Endothelial cell (in vitro differentiated cells): ENCODE results near the gene YAF2. TPM values are rescaled to one million over a fixed set of nuclear protein-coding genes. Genes with fewer than 3 reads are reported as not detected.

ENCODE experiments used
- DNase-seq: peaks from one replicate; pipeline ENCODE4 v3.0.0; 2021; ENCODE audit warnings: low spot score
- H3K27ac Mint-ChIP-seq: one replicate; pipeline ENCODE4 v1.8.0; 2021; ENCODE audit warnings: mixed read lengths, inconsistent platforms; ENCODE audit not compliant: unreplicated experiment
- H3K27me3 Mint-ChIP-seq: one replicate; pipeline ENCODE4 v1.8.0; 2021; ENCODE audit warnings: mild to moderate bottlenecking, moderate library complexity, mixed read lengths, inconsistent platforms; ENCODE audit not compliant: unreplicated experiment
- H3K36me3 Mint-ChIP-seq: one replicate; pipeline ENCODE4 v1.8.0; 2021; ENCODE audit warnings: mild to moderate bottlenecking, low read depth, mixed read lengths, inconsistent platforms; ENCODE audit not compliant: unreplicated experiment
- H3K4me1 Mint-ChIP-seq: one replicate; pipeline ENCODE4 v1.8.0; 2021; ENCODE audit warnings: mild to moderate bottlenecking, mixed read lengths, inconsistent platforms; ENCODE audit not compliant: unreplicated experiment
- H3K4me3 Mint-ChIP-seq: one replicate; pipeline ENCODE4 v1.8.0; 2021; ENCODE audit warnings: mild to moderate bottlenecking, mixed read lengths, inconsistent platforms; ENCODE audit not compliant: unreplicated experiment
- H3K9me3 Mint-ChIP-seq: one replicate; pipeline ENCODE4 v1.8.0; 2021; ENCODE audit warnings: mixed read lengths, inconsistent platforms; ENCODE audit not compliant: unreplicated experiment
- total RNA-seq: library from RNA; stranded (reverse); fragmentation: NEBNext Ultra II Directional; extraction: Animal tissue kit (Norgen Biotek cat#: 25700); gene quantifications from one replicate; pipeline ENCODE4 v1.2.1, GENCODE V29; 2021; ENCODE audit not compliant: unreplicated experiment
- TF ChIP-seq, protein P1 (sequence below): fragments of 200-600 bp; sonication (generic); IDR thresholded peaks from one replicate; pipeline ENCODE4 v1.5.0; 2021; ENCODE audit warnings: antibody characterized with exemption; ENCODE audit not compliant: unreplicated experiment

The YAF2 gene
- total RNA-seq, 1 donor from 2014 or later, result 23.2 TPM

DNA sequence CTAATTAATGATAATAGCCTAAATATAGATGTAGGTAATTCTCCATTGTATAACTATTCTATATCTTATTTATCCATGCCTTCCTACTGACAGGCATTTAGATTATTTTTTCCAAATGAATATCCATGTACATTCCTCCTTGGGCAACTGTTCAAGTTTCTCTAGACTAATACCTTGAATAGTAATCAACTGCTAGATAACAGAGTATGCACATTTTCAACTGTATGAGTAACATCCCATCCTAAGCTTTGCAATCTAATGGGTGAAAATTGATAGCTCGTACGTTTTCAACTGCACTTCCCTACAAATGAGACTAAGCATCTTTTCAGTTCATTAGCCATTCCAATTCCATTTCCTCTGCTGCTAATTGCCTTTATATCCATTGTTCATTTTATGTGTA is 37.0 kb downstream of the YAF2 start:
- H3K27me3 Mint-ChIP-seq, result no peaks in the 10 kb centered on the region
- no peaks in the 10 kb centered on the region for H3K9me3 Mint-ChIP-seq
- no peaks in the 10 kb centered on the region for H3K4me1 Mint-ChIP-seq
- no peak for DNase-seq
- TF ChIP-seq, protein P1, sequence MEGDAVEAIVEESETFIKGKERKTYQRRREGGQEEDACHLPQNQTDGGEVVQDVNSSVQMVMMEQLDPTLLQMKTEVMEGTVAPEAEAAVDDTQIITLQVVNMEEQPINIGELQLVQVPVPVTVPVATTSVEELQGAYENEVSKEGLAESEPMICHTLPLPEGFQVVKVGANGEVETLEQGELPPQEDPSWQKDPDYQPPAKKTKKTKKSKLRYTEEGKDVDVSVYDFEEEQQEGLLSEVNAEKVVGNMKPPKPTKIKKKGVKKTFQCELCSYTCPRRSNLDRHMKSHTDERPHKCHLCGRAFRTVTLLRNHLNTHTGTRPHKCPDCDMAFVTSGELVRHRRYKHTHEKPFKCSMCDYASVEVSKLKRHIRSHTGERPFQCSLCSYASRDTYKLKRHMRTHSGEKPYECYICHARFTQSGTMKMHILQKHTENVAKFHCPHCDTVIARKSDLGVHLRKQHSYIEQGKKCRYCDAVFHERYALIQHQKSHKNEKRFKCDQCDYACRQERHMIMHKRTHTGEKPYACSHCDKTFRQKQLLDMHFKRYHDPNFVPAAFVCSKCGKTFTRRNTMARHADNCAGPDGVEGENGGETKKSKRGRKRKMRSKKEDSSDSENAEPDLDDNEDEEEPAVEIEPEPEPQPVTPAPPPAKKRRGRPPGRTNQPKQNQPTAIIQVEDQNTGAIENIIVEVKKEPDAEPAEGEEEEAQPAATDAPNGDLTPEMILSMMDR, result no peak
- H3K36me3 Mint-ChIP-seq, result no peaks in the 10 kb centered on the region
- H3K4me3 Mint-ChIP-seq, result no peak overlapping the region
- H3K27ac Mint-ChIP-seq, result no peak overlapping the region

DNA sequence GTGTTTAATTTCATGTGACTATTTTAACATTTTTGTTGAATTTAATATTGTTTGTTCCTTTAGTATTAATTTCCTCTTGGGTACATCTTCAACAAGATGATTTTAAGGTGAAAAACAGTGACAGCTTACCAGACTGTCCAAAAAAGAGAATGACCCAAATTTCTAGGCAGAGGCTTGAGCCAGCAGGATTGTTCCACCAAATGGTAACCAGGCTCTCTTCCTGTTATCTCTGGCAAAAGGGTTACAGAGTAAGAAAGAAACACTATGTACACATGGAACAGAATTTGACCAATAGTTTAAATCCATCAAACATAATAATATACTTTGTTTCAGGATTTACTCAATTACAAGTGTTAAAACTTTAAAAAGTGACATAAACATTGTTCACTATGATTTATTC is 39.0 kb downstream of the YAF2 start:
- Mint-ChIP-seq H3K4me3 (no peak overlapping the region), H3K36me3 (no peaks in the 10 kb centered on the region), H3K27ac (no peak overlapping the region), H3K27me3 (no peaks in the 10 kb centered on the region), H3K4me1 (no peaks in the 10 kb centered on the region), H3K9me3 (no peaks in the 10 kb centered on the region)
- DNase-seq, result no peak
- TF ChIP-seq, protein P1, result no peak

- no peak overlapping the region for H3K4me3 Mint-ChIP-seq
- peaks cover 3% of the 10 kb centered on the region for H3K36me3 Mint-ChIP-seq
- H3K27me3 Mint-ChIP-seq, result peaks cover 2% of the 10 kb centered on the region
- TF ChIP-seq, protein P1, result no peak
- H3K9me3 Mint-ChIP-seq, result no peaks in the 10 kb centered on the region
- H3K4me1 Mint-ChIP-seq, result no peaks in the 10 kb centered on the region
- H3K27ac Mint-ChIP-seq, result no peak overlapping the region
- DNase-seq, result no peak
These were observed 41.1 kb downstream of the YAF2 start for GRCh38 chr12:42196723-42197603.

DNA sequence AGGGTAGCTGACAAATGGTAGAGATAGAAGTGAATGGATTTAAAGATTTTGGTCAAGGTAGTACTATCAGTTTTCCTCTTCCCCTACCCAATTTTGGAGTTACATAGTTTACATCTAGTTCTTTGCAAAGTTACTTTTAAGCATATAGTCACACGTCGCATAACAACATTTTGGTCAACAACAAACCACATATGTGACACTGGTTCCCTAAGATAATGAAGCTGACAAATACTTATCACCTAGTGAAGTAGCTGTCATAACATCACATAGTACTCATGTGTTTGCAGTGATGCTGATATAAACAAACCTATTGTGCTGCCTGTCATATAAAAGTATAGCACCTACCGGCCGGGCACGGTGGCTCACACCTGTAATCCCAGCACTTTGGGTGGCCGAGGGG is 45.4 kb downstream of the YAF2 start:
- TF ChIP-seq, protein P1, result no peak
- H3K9me3 Mint-ChIP-seq, result no peaks in the 10 kb centered on the region
- peaks cover 3% of the 10 kb centered on the region for H3K27me3 Mint-ChIP-seq
- no peak overlapping the region for H3K27ac Mint-ChIP-seq
- no peak overlapping the region for H3K4me3 Mint-ChIP-seq
- H3K4me1 Mint-ChIP-seq, result no peaks in the 10 kb centered on the region
- no peak for DNase-seq
- peaks cover 3% of the 10 kb centered on the region for H3K36me3 Mint-ChIP-seq

DNA sequence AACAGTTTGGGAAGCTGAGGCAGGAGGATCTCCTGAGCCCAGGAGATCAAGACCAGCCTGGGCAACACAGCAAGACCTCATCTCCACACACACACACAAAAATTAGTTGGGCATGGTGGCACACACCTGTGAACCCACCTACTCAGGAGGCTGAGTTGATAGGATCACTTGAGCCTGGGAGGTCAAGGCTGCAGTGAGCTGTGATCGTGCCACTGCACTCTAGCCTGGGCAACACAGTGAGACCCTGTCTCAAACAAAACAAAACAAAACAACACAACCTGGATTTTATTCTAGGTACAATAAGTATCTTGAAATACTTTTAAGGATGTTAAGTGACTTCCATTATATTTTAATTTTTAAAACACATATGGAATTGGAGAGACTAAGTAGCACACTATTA is 45.8 kb downstream of the YAF2 start:
- Mint-ChIP-seq H3K4me1 (no peaks in the 10 kb centered on the region), H3K4me3 (no peak overlapping the region), H3K27me3 (peaks cover 3% of the 10 kb centered on the region), H3K36me3 (peaks cover 3% of the 10 kb centered on the region), H3K9me3 (no peaks in the 10 kb centered on the region), H3K27ac (no peak overlapping the region)
- no peak for DNase-seq
- TF ChIP-seq, protein P1, result no peak
